ENCODE measurements around the gene PSMB10. TPM values are rescaled to one million over a fixed set of nuclear protein-coding genes. Genes with fewer than 3 reads are reported as not detected.

The PSMB10 gene
- total RNA-seq, 1 experiment from 2014 or later = 41.0 TPM

DNA sequence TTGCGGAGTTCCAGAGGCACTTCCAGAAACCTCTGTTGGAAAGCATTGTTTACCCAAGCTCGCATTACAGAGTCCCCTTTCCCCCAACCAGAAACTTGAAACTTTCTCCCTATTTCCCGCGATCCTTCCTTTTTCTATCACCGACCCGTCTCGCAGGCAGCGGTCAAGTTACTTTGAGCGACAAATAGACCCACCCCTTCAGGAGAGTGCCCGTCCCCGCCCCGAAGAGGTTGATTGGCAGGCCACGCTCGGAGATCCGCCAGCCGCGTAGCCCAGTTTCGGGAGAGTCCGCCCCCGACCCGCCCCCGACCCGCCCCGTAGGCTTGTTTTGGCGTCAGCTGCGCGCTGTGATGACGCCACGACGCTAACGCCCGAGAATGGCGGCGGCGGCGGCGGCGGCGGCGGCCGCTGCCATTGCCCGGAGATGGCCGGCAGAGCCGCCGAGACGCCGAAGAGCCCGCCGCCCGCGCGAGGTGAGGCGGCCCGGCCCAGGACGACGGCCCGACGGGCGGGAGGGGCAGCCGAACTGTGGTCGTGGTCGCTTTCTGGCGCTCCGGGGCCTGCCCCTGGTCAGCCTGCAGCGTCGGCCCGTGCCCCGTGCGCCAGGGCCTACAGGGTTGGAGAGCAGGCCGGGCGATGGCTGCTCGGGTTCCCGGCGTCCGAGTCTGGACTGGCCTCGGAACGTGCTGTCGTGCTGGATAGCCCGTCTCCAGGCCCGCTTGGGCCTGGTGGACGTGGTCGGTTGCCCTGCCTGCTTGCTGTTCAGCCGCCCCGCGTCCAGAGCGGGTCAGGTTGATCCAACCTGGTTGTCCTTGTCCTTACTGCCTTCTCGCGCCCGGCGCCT, 43.5 kb downstream of the PSMB10 start, which contains the start of gene PSKH1:
PSKH1 (plus strand) TSS at position 356 of the 844 bp plus-strand sequence. CDS start 15,496 bp downstream, outside the sequence.
- POLR2A ChIA-PET = no interaction called here
- Histone ChIP-seq H3K4me3 (replicated peaks in 1 of 2; ENCODE audit: low read depth in 1 of 2, low read length in 2 of 2) (peak within 1 kb of the TSS; percentile 91 to 98), H3K27me3 (ENCODE audit: insufficient read depth, low read length) (no peaks in the 10 kb centered on the region), H3K4me1 (ENCODE audit: control insufficient read depth in 1 of 2, insufficient read depth in 2 of 2, low read length in 2 of 2) (peaks cover 13% of the 10 kb centered on the region in 2 experiments), H2AFZ (ENCODE audit: low read depth, low read length, poor library complexity, severe bottlenecking) (peak within 1 kb of the TSS; percentile 1), H3K9me2 (ENCODE audit: insufficient read depth) (no peaks in the 10 kb centered on the region), H3K9me3 (ENCODE audit: control insufficient read depth in 1 of 2, insufficient read depth in 1 of 2, low read depth in 1 of 2, low read length in 2 of 2) (no peaks in the 10 kb centered on the region), H3K79me2 (ENCODE audit: insufficient read depth, low read length) (peaks cover 43% of the 10 kb centered on the region), H3K27ac (ENCODE audit: low read depth, low read length) (peak within 1 kb of the TSS; percentile 78), H4K20me1 (ENCODE audit: insufficient read depth) (no peaks in the 10 kb centered on the region), H3K4me2 (ENCODE audit: low read length) (peak within 1 kb of the TSS; percentile 76), H3K36me3 (ENCODE audit: control insufficient read depth in 1 of 2, insufficient read depth in 2 of 2, low read length in 2 of 2) (no peaks in the 10 kb centered on the region), H3K9ac (ENCODE audit: low read length) (peak within 1 kb of the TSS; percentile 97)
- 0 out of 2 replicates have a peak, but pooled peaks have one; percentile 29 for TF ChIP-seq SIN3A (IDR thresholded peaks at IDR 0.05; ENCODE audit: low read depth)
- peak; percentile 57 for TF ChIP-seq EGR1 (IDR thresholded peaks at IDR 0.05; ENCODE audit: low read depth)
- peak; percentile 71 for TF ChIP-seq SP1 (IDR thresholded peaks at IDR 0.05; ENCODE audit: low read depth)
- TF ChIP-seq, protein P1, sequence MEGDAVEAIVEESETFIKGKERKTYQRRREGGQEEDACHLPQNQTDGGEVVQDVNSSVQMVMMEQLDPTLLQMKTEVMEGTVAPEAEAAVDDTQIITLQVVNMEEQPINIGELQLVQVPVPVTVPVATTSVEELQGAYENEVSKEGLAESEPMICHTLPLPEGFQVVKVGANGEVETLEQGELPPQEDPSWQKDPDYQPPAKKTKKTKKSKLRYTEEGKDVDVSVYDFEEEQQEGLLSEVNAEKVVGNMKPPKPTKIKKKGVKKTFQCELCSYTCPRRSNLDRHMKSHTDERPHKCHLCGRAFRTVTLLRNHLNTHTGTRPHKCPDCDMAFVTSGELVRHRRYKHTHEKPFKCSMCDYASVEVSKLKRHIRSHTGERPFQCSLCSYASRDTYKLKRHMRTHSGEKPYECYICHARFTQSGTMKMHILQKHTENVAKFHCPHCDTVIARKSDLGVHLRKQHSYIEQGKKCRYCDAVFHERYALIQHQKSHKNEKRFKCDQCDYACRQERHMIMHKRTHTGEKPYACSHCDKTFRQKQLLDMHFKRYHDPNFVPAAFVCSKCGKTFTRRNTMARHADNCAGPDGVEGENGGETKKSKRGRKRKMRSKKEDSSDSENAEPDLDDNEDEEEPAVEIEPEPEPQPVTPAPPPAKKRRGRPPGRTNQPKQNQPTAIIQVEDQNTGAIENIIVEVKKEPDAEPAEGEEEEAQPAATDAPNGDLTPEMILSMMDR (IDR thresholded peaks at IDR 0.05 in 2 of 3, conservative IDR thresholded peaks at IDR 0.05 in 1 of 3; ENCODE audit: borderline replicate concordance in 1 of 3, insufficient read depth in 1 of 3, low read depth in 2 of 3, low read length in 2 of 3) = no peak
- no peak for TF ChIP-seq ZNF274 (IDR thresholded peaks at IDR 0.05; ENCODE audit: low read depth, low read length)
- TF ChIP-seq EZH2phosphoT487 (IDR thresholded peaks at IDR 0.05; ENCODE audit: borderline replicate concordance) = no peak
- peak; percentile 88 for TF ChIP-seq SRF (IDR thresholded peaks at IDR 0.05; ENCODE audit: low read depth)
- no peak for TF ChIP-seq FOSL1 (IDR thresholded peaks at IDR 0.05; ENCODE audit: low read depth)
- TF ChIP-seq, protein P2, sequence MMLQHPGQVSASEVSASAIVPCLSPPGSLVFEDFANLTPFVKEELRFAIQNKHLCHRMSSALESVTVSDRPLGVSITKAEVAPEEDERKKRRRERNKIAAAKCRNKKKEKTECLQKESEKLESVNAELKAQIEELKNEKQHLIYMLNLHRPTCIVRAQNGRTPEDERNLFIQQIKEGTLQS (IDR thresholded peaks at IDR 0.05) = no peak
- TF ChIP-seq, protein P3, sequence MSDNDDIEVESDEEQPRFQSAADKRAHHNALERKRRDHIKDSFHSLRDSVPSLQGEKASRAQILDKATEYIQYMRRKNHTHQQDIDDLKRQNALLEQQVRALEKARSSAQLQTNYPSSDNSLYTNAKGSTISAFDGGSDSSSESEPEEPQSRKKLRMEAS (IDR thresholded peaks at IDR 0.05) = no peak
- TF ChIP-seq YY1 (IDR thresholded peaks at IDR 0.05; ENCODE audit: extremely low read depth, insufficient replicate concordance, low read depth, low read length) = peak; percentile 91
- TF ChIP-seq TCF7L2 (IDR thresholded peaks at IDR 0.05; ENCODE audit: borderline replicate concordance, extremely low read depth, insufficient read depth, insufficient read length) = no peak
- TF ChIP-seq ZFX (IDR thresholded peaks at IDR 0.05) = peak; percentile 99
- TF ChIP-seq POLR2A (IDR thresholded peaks at IDR 0.05; ENCODE audit: borderline replicate concordance, extremely low read depth, insufficient read depth, insufficient read length) = peak; percentile 53
- intact Hi-C loops (cut with micrococcal nuclease) = no loop called here
- no TSS peak for BruUV-seq (replicated peaks)
- peak; percentile 99 for ATAC-seq
- CTCF ChIA-PET = interaction anchor here (0.6 to 1.1 kb wide), 2 partner anchors 10 to 366 kb away, joined by 3 to 4 read pairs; no protein-coding TSS in a partner anchor
- DNase-seq (ENCODE audit: low read depth, low spot score) = peak; percentile 88
- RAD21 ChIA-PET (ENCODE audit: low non-redundant PET in 1 of 2, low total read pairs in 2 of 2, uncharacterized antibody in 2 of 2, unreplicated experiment in 2 of 2) = no interaction called here

Data from HCT116 (cell line).